ENCODE measurements around the gene HOXA13.

DNA sequence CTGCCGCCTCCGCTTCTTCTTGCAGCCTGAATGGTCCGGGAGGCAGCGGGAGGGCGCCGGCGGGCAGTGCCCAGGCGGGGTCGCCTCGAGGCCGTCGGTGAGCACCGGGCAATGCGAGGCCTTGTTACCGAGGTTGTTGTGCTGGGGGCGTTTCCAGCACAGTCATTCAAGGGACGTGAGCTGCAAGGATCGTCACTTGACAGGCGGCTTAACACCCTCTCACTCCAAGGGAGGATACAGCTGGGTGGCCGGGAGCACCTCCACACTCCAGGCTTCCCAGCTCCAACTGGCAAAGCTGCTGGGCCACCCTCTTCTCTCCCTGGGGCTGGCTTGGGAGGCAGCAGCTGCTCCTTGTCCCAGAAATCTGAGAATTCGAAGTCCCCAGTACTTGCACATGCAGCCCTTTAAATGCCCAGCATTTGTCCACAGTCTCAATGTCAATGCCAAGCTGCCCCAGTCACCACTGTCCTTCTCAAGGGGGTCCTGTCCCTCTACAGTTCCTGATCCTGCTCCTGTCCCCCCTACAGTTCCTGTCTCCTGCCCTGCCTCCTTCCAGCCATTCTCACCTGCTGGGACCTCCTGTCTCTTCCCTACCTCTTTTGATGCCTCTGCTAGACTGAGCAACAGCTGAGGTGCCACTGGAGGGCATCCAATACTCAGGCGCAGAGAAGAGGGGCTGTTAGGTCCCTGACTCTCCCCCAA lies 10.4 kb downstream of the HOXA13 start:
- TF ChIP-seq, protein P1, sequence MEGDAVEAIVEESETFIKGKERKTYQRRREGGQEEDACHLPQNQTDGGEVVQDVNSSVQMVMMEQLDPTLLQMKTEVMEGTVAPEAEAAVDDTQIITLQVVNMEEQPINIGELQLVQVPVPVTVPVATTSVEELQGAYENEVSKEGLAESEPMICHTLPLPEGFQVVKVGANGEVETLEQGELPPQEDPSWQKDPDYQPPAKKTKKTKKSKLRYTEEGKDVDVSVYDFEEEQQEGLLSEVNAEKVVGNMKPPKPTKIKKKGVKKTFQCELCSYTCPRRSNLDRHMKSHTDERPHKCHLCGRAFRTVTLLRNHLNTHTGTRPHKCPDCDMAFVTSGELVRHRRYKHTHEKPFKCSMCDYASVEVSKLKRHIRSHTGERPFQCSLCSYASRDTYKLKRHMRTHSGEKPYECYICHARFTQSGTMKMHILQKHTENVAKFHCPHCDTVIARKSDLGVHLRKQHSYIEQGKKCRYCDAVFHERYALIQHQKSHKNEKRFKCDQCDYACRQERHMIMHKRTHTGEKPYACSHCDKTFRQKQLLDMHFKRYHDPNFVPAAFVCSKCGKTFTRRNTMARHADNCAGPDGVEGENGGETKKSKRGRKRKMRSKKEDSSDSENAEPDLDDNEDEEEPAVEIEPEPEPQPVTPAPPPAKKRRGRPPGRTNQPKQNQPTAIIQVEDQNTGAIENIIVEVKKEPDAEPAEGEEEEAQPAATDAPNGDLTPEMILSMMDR (IDR thresholded peaks at IDR 0.05) = no peak
- TF ChIP-seq POLR2A (IDR thresholded peaks at IDR 0.05) (no peak), POLR2AphosphoS5 (IDR thresholded peaks at IDR 0.05) (no peak), EP300 (IDR thresholded peaks at IDR 0.05) (no peak)

Data from stomach (tissue), 4 donors.